ENCODE results near the gene FRY.

DNA sequence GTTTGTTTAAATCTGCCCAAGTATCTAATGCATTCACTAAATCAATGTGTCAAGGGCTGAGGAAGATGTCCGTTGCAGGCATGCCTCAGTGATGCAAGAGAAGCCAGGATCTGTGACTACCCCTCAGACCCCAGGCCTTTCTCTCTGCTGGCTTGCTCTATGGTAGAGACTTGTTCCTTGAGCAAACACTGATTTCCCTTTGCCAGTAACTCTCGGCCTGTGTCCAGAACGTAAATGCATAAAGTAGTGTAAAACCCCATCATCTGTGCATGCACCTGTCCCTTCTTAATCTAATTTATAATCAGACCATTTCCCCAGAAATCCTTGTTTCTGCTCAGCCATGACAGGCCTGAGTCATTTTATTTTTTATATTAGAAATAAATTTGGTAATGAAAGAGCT lies 28.7 kb upstream of the FRY start:
- no peak for TF ChIP-seq POLR2A (IDR thresholded peaks at IDR 0.05)
- TF ChIP-seq, protein P1, sequence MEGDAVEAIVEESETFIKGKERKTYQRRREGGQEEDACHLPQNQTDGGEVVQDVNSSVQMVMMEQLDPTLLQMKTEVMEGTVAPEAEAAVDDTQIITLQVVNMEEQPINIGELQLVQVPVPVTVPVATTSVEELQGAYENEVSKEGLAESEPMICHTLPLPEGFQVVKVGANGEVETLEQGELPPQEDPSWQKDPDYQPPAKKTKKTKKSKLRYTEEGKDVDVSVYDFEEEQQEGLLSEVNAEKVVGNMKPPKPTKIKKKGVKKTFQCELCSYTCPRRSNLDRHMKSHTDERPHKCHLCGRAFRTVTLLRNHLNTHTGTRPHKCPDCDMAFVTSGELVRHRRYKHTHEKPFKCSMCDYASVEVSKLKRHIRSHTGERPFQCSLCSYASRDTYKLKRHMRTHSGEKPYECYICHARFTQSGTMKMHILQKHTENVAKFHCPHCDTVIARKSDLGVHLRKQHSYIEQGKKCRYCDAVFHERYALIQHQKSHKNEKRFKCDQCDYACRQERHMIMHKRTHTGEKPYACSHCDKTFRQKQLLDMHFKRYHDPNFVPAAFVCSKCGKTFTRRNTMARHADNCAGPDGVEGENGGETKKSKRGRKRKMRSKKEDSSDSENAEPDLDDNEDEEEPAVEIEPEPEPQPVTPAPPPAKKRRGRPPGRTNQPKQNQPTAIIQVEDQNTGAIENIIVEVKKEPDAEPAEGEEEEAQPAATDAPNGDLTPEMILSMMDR (IDR thresholded peaks at IDR 0.05): no peak
